ENCODE data around the gene HIP1. TPM values are rescaled to one million over a fixed set of nuclear protein-coding genes. Genes with fewer than 3 reads are reported as not detected.
"Not testable (repeated sequence)": the region's sequence is repeated elsewhere in the genome, so short reads cannot be mapped to it uniquely, and the experiment has no call there.

Gene HIP1
- total RNA-seq, 1 donor from 2014 or later, result 51.5 TPM

DNA sequence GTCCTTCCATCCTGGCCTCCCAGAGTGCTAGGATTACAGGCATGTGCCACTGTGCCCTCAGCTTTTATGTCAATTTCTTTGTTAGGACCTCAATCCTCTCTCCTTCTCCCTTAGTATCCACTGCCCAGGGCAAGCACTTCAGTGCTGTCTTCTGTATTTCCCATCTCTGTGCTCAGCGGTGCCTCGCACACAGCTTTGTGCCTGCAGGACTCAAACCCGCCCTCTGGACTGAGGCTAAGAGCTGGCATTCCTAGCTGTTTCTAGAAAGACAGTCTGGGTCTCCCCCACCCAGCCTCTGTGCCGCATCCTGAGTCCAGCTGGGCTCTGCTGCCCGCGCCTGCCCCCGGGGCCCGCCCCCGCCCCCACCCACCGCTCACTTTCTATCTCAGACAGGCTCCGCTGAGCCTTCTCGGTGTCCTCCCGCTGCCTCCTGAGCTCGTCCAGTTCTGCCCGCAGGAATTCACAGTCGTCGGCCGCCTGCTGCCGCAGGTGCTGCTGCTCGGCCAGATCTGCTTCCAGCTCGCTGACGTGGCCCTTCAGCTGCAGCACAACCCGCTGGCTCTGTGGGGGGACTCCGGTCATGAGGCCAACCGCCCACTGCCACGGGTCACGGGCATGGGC, 179.3 kb downstream of the HIP1 start:
- Histone ChIP-seq H3K4me3 (no peak overlapping the region), H3K9me3 (no peaks in the 10 kb centered on the region), H3K27me3 (ENCODE audit: low read depth) (no peaks in the 10 kb centered on the region), H3K4me1 (no peaks in the 10 kb centered on the region), H3K27ac (no peak overlapping the region), H3K36me3 (peaks cover 100% of the 10 kb centered on the region)
- DNase-seq, result no peak
- TF ChIP-seq, protein P1, sequence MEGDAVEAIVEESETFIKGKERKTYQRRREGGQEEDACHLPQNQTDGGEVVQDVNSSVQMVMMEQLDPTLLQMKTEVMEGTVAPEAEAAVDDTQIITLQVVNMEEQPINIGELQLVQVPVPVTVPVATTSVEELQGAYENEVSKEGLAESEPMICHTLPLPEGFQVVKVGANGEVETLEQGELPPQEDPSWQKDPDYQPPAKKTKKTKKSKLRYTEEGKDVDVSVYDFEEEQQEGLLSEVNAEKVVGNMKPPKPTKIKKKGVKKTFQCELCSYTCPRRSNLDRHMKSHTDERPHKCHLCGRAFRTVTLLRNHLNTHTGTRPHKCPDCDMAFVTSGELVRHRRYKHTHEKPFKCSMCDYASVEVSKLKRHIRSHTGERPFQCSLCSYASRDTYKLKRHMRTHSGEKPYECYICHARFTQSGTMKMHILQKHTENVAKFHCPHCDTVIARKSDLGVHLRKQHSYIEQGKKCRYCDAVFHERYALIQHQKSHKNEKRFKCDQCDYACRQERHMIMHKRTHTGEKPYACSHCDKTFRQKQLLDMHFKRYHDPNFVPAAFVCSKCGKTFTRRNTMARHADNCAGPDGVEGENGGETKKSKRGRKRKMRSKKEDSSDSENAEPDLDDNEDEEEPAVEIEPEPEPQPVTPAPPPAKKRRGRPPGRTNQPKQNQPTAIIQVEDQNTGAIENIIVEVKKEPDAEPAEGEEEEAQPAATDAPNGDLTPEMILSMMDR (IDR thresholded peaks at IDR 0.05), result no peak
- no peak for ATAC-seq
- intact Hi-C loops (cut with DNase I), result no loop called here

GRCh38 chr7:75556835-75557234, 181.9 kb downstream of the HIP1 start:
- H3K27ac ChIP-seq; H3K4me3 ChIP-seq; DNase-seq; H3K4me1 ChIP-seq; ATAC-seq; H3K27me3 ChIP-seq (ENCODE audit: low read depth); intact Hi-C loops (cut with DNase I); H3K9me3 ChIP-seq: not testable (repeated sequence)
- peaks cover 100% of the 10 kb centered on the region for H3K36me3 ChIP-seq

DNA sequence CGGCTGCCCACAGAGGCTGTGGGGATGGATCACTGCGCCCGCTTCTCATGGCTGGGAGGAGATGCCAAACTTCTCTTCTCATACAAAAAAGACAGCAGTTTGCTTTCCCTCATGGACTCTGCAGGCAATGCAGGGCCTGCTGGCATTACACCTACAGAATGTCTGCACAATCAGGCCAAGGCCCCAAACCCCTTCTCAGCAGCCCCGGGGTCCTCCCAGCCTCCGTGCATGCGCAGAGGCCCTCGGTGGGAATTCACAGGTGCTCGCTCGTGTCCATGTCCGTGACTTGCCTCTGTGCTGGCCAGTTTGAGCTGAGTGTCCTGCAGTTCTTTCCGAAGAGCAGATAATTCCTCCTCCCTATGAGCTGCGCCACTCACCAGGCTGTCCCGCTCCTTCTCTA, 183.0 kb downstream of the HIP1 start:
- DNase-seq, result no peak
- H3K27ac ChIP-seq, result no peak overlapping the region
- TF ChIP-seq, protein P1 (IDR thresholded peaks at IDR 0.05), result no peak
- H3K4me3 ChIP-seq, result no peak overlapping the region
- ATAC-seq, result no peak
- H3K36me3 ChIP-seq, result peaks cover 99% of the 10 kb centered on the region
- intact Hi-C loops (cut with DNase I), result no loop called here
- H3K27me3 ChIP-seq (ENCODE audit: low read depth), result no peaks in the 10 kb centered on the region
- no peaks in the 10 kb centered on the region for H3K9me3 ChIP-seq
- no peaks in the 10 kb centered on the region for H3K4me1 ChIP-seq

- TF ChIP-seq, protein P1 (IDR thresholded peaks at IDR 0.05), result no peak
- Histone ChIP-seq H3K4me3 (no peak overlapping the region), H3K27ac (no peak overlapping the region), H3K9me3 (no peaks in the 10 kb centered on the region), H3K4me1 (no peaks in the 10 kb centered on the region), H3K36me3 (peaks cover 99% of the 10 kb centered on the region), H3K27me3 (ENCODE audit: low read depth) (no peaks in the 10 kb centered on the region)
- intact Hi-C loops (cut with DNase I), result no loop called here
- DNase-seq (no peak), ATAC-seq (no peak)
Observed at GRCh38 chr7:75546237-75547015, 192.3 kb downstream of the HIP1 start.

- H3K9me3 ChIP-seq, result no peaks in the 10 kb centered on the region
- no peak for ATAC-seq
- no peak for DNase-seq
- H3K27me3 ChIP-seq (ENCODE audit: low read depth), result no peaks in the 10 kb centered on the region
- H3K4me1 ChIP-seq, result peaks cover 7% of the 10 kb centered on the region
- no peak overlapping the region for H3K27ac ChIP-seq
- H3K4me3 ChIP-seq, result no peak overlapping the region
- TF ChIP-seq, protein P1 (IDR thresholded peaks at IDR 0.05), result no peak
- intact Hi-C loops (cut with DNase I), result no loop called here
- H3K36me3 ChIP-seq, result peaks cover 77% of the 10 kb centered on the region
Observed at GRCh38 chr7:75537731-75538130, 201.0 kb downstream of the HIP1 start.

DNA sequence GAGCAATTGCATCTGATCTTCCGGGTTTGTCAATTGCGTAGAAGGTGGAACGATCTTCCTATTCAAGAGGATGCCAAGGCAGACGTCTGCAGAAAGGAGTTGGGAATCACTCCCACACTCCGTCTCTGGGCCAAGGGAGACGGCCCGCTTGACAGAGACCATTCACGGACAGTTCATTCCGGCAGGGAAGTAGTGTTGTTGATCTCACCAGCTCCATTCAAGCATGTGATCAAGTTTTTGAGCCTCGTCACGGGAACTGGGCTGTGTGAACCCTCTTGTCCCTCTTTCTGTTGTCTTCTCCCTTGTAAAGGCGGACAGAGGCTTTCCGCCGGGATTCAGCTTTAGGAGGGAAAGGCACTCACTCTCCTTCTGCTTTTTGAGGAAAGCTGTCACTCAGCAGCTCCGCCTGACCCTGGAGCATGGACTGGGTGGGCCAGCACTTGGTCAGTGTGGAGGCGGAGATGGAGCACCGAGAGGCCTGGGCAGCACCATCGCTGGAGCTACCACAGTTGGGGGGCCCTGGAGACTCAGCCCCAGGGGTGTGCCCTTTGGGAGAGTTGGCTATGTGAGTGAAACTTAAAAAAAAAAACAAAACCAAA, 201.7 kb downstream of the HIP1 start:
- peaks cover 7% of the 10 kb centered on the region for H3K4me1 ChIP-seq
- no peaks in the 10 kb centered on the region for H3K9me3 ChIP-seq
- peaks cover 70% of the 10 kb centered on the region for H3K36me3 ChIP-seq
- ATAC-seq, result no peak
- no peak overlapping the region for H3K4me3 ChIP-seq
- no peak for DNase-seq
- intact Hi-C loops (cut with DNase I), result no loop called here
- no peaks in the 10 kb centered on the region for H3K27me3 ChIP-seq (ENCODE audit: low read depth)
- no peak overlapping the region for H3K27ac ChIP-seq
- TF ChIP-seq, protein P1 (IDR thresholded peaks at IDR 0.05), result no peak

All from lower lobe of right lung (tissue), 2 donors.